ENCODE results near the gene SHROOM4.

DNA sequence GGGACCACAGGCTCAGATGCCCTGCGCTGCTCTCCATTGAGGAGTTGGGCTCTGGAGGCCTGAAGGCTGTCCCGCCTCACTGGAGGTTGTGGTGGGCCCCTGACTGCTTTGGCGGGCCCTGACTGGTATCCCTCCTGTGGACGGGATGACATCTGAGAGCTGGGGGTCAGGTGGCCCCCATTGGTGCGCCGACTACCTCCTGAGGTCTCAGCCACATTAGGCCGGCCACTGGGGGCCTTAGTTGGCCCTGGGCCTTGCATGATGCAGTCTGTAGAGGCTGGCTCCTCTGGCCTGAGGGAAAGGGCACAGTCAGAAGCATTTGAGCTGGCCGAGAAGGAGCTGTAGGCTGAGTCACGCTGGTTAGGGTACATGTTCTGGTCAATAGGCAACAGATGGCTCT lies 178.8 kb downstream of the SHROOM4 start:
- TF ChIP-seq POLR2A (IDR thresholded peaks at IDR 0.05) (no peak), POLR2AphosphoS5 (IDR thresholded peaks at IDR 0.05) (no peak)
- TF ChIP-seq, protein P1, sequence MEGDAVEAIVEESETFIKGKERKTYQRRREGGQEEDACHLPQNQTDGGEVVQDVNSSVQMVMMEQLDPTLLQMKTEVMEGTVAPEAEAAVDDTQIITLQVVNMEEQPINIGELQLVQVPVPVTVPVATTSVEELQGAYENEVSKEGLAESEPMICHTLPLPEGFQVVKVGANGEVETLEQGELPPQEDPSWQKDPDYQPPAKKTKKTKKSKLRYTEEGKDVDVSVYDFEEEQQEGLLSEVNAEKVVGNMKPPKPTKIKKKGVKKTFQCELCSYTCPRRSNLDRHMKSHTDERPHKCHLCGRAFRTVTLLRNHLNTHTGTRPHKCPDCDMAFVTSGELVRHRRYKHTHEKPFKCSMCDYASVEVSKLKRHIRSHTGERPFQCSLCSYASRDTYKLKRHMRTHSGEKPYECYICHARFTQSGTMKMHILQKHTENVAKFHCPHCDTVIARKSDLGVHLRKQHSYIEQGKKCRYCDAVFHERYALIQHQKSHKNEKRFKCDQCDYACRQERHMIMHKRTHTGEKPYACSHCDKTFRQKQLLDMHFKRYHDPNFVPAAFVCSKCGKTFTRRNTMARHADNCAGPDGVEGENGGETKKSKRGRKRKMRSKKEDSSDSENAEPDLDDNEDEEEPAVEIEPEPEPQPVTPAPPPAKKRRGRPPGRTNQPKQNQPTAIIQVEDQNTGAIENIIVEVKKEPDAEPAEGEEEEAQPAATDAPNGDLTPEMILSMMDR (IDR thresholded peaks at IDR 0.05) = no peak

Measured in breast epithelium (tissue), 3 donors.